IMR-90 (cell line): Measurements from ENCODE around the gene WNT10A. TPM values are rescaled to one million over a fixed set of nuclear protein-coding genes. Genes with fewer than 3 reads are reported as not detected.

Experiments used
- ATAC-seq: fragments of 200-7000 bp; cut with Tn5 transposase; 2 replicates; pipeline ENCODE4 v1.9.1; 2020; ENCODE audit warnings: low read depth, mild to moderate bottlenecking, moderate library complexity
- BruUV-seq: library from RNA; stranded (reverse); fragments of 400-500 nt; replicated peaks from 2 replicates; lab custom pipeline; 2021; lab: Mats Ljungman, UMichigan
- CTCF ChIA-PET: fragments of 300-600 bp; formaldehyde crosslinking; extraction: SDS; loops from one replicate; lab custom pipeline; 2021; ENCODE audit warnings: antibody characterized with exemption; lab: Yijun Ruan, JAX
- POLR2A ChIA-PET: fragments of 300-600 bp; sonication (Branson Sonifier 250); formaldehyde crosslinking; loops from one replicate; lab custom pipeline; 2022; ENCODE audit warnings: antibody characterized with exemption; ENCODE audit not compliant: unreplicated experiment; lab: Charles Lee
- DNase-seq: peaks from one replicate; pipeline ENCODE4 v3.0.0; 2013
- H2AFZ ChIP-seq: replicated peaks from 2 replicates; pipeline ENCODE3; 2013; ENCODE audit warnings: low read length, mild to moderate bottlenecking; ENCODE audit not compliant: poor library complexity
- H2AK5ac ChIP-seq: 2 replicates; pipeline ENCODE4 v1.6.1; 2013; ENCODE audit warnings: low read depth, low read length, inconsistent platforms
- H2AK9ac ChIP-seq: replicated peaks from 2 replicates; pipeline ENCODE3; 2013; ENCODE audit warnings: mild to moderate bottlenecking, low read depth, low read length, moderate library complexity; ENCODE audit not compliant: poor library complexity
- H2BK120ac ChIP-seq: 2 replicates; pipeline ENCODE4 v1.6.1; 2013; ENCODE audit warnings: low read depth, low read length, inconsistent platforms
- H2BK15ac ChIP-seq: 3 replicates; pipeline ENCODE4 v1.6.1; 2013; ENCODE audit warnings: low read depth, low read length, inconsistent platforms
- H2BK20ac ChIP-seq: 2 replicates; pipeline ENCODE4 v1.6.1; 2013; ENCODE audit warnings: low read depth, mild to moderate bottlenecking, inconsistent platforms, low read length, moderate library complexity
- H2BK5ac ChIP-seq: 2 replicates; pipeline ENCODE4 v1.6.1; 2013; ENCODE audit warnings: mild to moderate bottlenecking, low read depth, low read length, inconsistent platforms; ENCODE audit not compliant: poor library complexity, severe bottlenecking
- H3K14ac ChIP-seq: replicated peaks from 2 replicates; pipeline ENCODE4 v1.6.1; 2013; ENCODE audit warnings: low read depth, low read length, inconsistent platforms
- H3K18ac ChIP-seq: 2 replicates; pipeline ENCODE4 v1.6.1; 2013; ENCODE audit warnings: low read depth, low read length, control low read depth
- H3K23ac ChIP-seq: 2 replicates; pipeline ENCODE4 v1.6.1; 2013; ENCODE audit warnings: low read depth, low read length, inconsistent platforms
- H3K27ac ChIP-seq: 2 replicates; pipeline ENCODE4 v1.5.1; 2013; ENCODE audit warnings: mild to moderate bottlenecking, control low read depth, low read length; ENCODE audit not compliant: insufficient read depth
- H3K27me3 ChIP-seq: 2 replicates; pipeline ENCODE4 v1.6.1; 2013; ENCODE audit warnings: low read length; ENCODE audit not compliant: control insufficient read depth, insufficient read depth
- H3K36me3 ChIP-seq: 2 replicates; pipeline ENCODE4 v1.6.1; 2013; ENCODE audit warnings: low read length, mixed read lengths; ENCODE audit not compliant: control insufficient read depth, insufficient read depth
- H3K4ac ChIP-seq: 2 replicates; pipeline ENCODE4 v1.6.1; 2013; ENCODE audit warnings: low read depth, low read length, inconsistent platforms
- H3K4me1 ChIP-seq: 2 replicates; pipeline ENCODE4 v1.6.1; 2013; ENCODE audit warnings: low read length, mixed read lengths; ENCODE audit not compliant: control insufficient read depth, insufficient read depth
- H3K4me2 ChIP-seq: 2 replicates; pipeline ENCODE4 v1.6.1; 2013; ENCODE audit warnings: low read depth, mild to moderate bottlenecking, control low read depth, low read length, moderate library complexity
- H3K4me3 ChIP-seq: 2 replicates; pipeline ENCODE4 v1.5.1; 2013; ENCODE audit warnings: low read depth, mild to moderate bottlenecking, control low read depth, low read length, moderate library complexity; ENCODE audit not compliant: insufficient read depth
- H3K56ac ChIP-seq: 2 replicates; pipeline ENCODE4 v1.6.1; 2013; ENCODE audit warnings: low read length, inconsistent platforms; ENCODE audit not compliant: insufficient read depth; ENCODE audit errors: extremely low read depth
- H3K79me1 ChIP-seq, 2 experiments: 2 replicates each; pipeline ENCODE4 v1.6.1; 2013; ENCODE audit warnings: low read length in 2 of 2, inconsistent platforms in 1 of 2, low read depth in 1 of 2
- H3K9ac ChIP-seq: 2 replicates; pipeline ENCODE4 v1.6.1; 2013; ENCODE audit warnings: low read depth, low read length, control low read depth
- H3K9me1 ChIP-seq: 2 replicates; pipeline ENCODE4 v1.6.1; 2013; ENCODE audit warnings: low read length, inconsistent platforms; ENCODE audit not compliant: insufficient read depth
- H3K9me3 ChIP-seq: 2 replicates; pipeline ENCODE4 v1.6.1; 2013; ENCODE audit warnings: low read length; ENCODE audit not compliant: control insufficient read depth, insufficient read depth
- H4K20me1 ChIP-seq: 2 replicates; pipeline ENCODE4 v1.6.1; 2013; ENCODE audit warnings: low read length, inconsistent platforms; ENCODE audit not compliant: insufficient read depth
- H4K5ac ChIP-seq: 2 replicates; pipeline ENCODE4 v1.6.1; 2013; ENCODE audit warnings: mild to moderate bottlenecking, low read depth, low read length, control low read depth
- H4K8ac ChIP-seq, 2 experiments: 2 replicates each; pipeline ENCODE4 v1.6.1; 2013; ENCODE audit warnings: low read depth in 2 of 2, low read length in 2 of 2, control low read depth in 1 of 2, inconsistent platforms in 1 of 2
- H4K91ac ChIP-seq: 2 replicates; pipeline ENCODE4 v1.6.1; 2013; ENCODE audit warnings: low read depth, low read length, inconsistent platforms; ENCODE audit not compliant: insufficient read depth
- BHLHE40 ChIP-seq: fragments of 150-350 bp; IDR thresholded peaks from 2 replicates; pipeline ENCODE4 v1.6.1; 2016; ENCODE audit warnings: mild to moderate bottlenecking, low read depth, low read length
- CEBPB ChIP-seq: IDR thresholded peaks from 2 replicates; pipeline ENCODE4 v1.6.1; 2012; ENCODE audit warnings: low read depth, low read length, improper control_type of control experiment
- CHD1 ChIP-seq: IDR thresholded peaks from 2 replicates; pipeline ENCODE4 v1.6.1; 2012; ENCODE audit warnings: low read depth, low read length, improper control_type of control experiment
- CTCF ChIP-seq: conservative IDR thresholded peaks from 2 replicates; pipeline ENCODE4 v1.5.1; 2012; ENCODE audit warnings: mild to moderate bottlenecking, low read depth, low read length, improper control_type of control experiment
- FOS ChIP-seq: fragments of 150-350 bp; IDR thresholded peaks from 2 replicates; pipeline ENCODE4 v1.6.1; 2016; ENCODE audit warnings: low read depth, low read length
- MAFK ChIP-seq: IDR thresholded peaks from 2 replicates; pipeline ENCODE4 v1.6.1; 2012; ENCODE audit warnings: low read depth, low read length, improper control_type of control experiment
- MAZ ChIP-seq: IDR thresholded peaks from 2 replicates; pipeline ENCODE4 v1.6.1; 2012; ENCODE audit warnings: low read depth, mild to moderate bottlenecking, low read length, improper control_type of control experiment, moderate library complexity, borderline replicate concordance
- MXI1 ChIP-seq: IDR thresholded peaks from 2 replicates; pipeline ENCODE4 v1.6.1; 2012; ENCODE audit warnings: low read depth, mild to moderate bottlenecking, low read length, moderate library complexity, borderline replicate concordance
- NFE2L2 ChIP-seq: fragments of 150-350 bp; IDR thresholded peaks from 2 replicates; pipeline ENCODE4 v1.6.1; 2016; ENCODE audit warnings: low read depth, mild to moderate bottlenecking, low read length
- POLR2A ChIP-seq: IDR thresholded peaks from 2 replicates; pipeline ENCODE4 v1.6.1; 2012; ENCODE audit warnings: mild to moderate bottlenecking, low read depth, low read length
- RAD21 ChIP-seq: IDR thresholded peaks from 2 replicates; pipeline ENCODE4 v1.6.1; 2012; ENCODE audit warnings: low read length, improper control_type of control experiment
- RCOR1 ChIP-seq: IDR thresholded peaks from 2 replicates; pipeline ENCODE4 v1.6.1; 2012; ENCODE audit warnings: mild to moderate bottlenecking, low read length, improper control_type of control experiment; ENCODE audit not compliant: insufficient replicate concordance
- RFX5 ChIP-seq: IDR thresholded peaks from 2 replicates; pipeline ENCODE4 v1.8.0; 2012; ENCODE audit warnings: low read depth, mild to moderate bottlenecking, low read length, moderate library complexity
- SMC3 ChIP-seq: fragments of 150-350 bp; IDR thresholded peaks from 2 replicates; pipeline ENCODE4 v1.6.1; 2016; ENCODE audit warnings: low read depth, mild to moderate bottlenecking, antibody characterized with exemption, low read length, moderate library complexity
- WGBS, 2 experiments: methylation state at CpG; one replicate each; pipeline versions ENCODE4 v1.1.5 to v1.1.7; 2013; ENCODE audit warnings: missing lambda C conversion rate in 2 of 2; ENCODE audit not compliant: insufficient read length in 1 of 2; ENCODE audit errors: extremely low coverage in 2 of 2; 5-methylcytosine and 5-hydroxymethylcytosine counted together
- dilution Hi-C: fragments of 300-500 bp; cut with HindIII; formaldehyde crosslinking; loops from one replicate; pipeline ENCODE4 v1.14.3; 2018; ENCODE audit warnings: low sequenced_read_pairs; ENCODE audit not compliant: unreplicated experiment
- in situ Hi-C: fragments of 300-500 bp; cut with MboI; formaldehyde crosslinking; loops from 3 replicates; pipeline ENCODE4 v1.14.3; 2019; ENCODE audit warnings: low sequenced_read_pairs, inconsistent platforms, mixed read lengths
- intact Hi-C: fragments of 100-400 bp; cut with micrococcal nuclease; formaldehyde crosslinking; loops from 2 replicates; pipeline ENCODE4 v1.10.0; 2022
- polyA plus RNA-seq, 3 experiments: library from polyadenylated mRNA; depleted of rRNA; stranded (reverse); fragments of >200 nt; gene quantifications; 2 replicates each; pipeline ENCODE4 v1.2.3, GENCODE V29; 2012; ENCODE audit warnings: low replicate concordance in 1 of 3
- total RNA-seq: library from RNA; depleted of rRNA; stranded (reverse); fragments of >200 nt; gene quantifications from 2 replicates; pipeline ENCODE4 v1.2.3, GENCODE V29; 2012
- TF ChIP-seq, protein P1 (sequence below): fragments of 150-350 bp; IDR thresholded peaks from 2 replicates; pipeline ENCODE4 v1.6.1; 2016; ENCODE audit warnings: low read depth, mild to moderate bottlenecking, low read length, moderate library complexity, borderline replicate concordance

WNT10A gene
- total and polyA plus RNA-seq, 2 of the 4 experiments (the other 2 are of a cell fraction) = not detected

DNA sequence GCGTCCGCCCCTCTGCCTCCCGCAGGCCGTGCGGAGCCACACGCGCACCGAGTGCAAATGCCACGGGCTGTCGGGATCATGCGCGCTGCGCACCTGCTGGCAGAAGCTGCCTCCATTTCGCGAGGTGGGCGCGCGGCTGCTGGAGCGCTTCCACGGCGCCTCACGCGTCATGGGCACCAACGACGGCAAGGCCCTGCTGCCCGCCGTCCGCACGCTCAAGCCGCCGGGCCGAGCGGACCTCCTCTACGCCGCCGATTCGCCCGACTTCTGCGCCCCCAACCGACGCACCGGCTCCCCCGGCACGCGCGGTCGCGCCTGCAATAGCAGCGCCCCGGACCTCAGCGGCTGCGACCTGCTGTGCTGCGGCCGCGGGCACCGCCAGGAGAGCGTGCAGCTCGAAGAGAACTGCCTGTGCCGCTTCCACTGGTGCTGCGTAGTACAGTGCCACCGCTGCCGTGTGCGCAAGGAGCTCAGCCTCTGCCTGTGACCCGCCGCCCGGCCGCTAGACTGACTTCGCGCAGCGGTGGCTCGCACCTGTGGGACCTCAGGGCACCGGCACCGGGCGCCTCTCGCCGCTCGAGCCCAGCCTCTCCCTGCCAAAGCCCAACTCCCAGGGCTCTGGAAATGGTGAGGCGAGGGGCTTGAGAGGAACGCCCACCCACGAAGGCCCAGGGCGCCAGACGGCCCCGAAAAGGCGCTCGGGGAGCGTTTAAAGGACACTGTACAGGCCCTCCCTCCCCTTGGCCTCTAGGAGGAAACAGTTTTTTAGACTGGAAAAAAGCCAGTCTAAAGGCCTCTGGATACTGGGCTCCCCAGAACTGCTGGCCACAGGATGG, 7.1 kb upstream of the WNT10A start:
- Histone ChIP-seq H4K91ac (no peak overlapping the region), H3K79me1 (no peaks in the 10 kb centered on the region), H3K27ac (no peak overlapping the region), H4K5ac (no peak overlapping the region), H3K4me3 (no peak overlapping the region), H3K9me1 (no peaks in the 10 kb centered on the region), H3K4me2 (no peak overlapping the region), H3K9ac (no peak overlapping the region), H3K4ac (no peak overlapping the region), H3K36me3 (no peaks in the 10 kb centered on the region), H2BK120ac (no peak overlapping the region), H3K18ac (no peak overlapping the region), H3K27me3 (peaks cover 91% of the 10 kb centered on the region), H3K4me1 (no peaks in the 10 kb centered on the region), H2AK5ac (no peak overlapping the region), H2AK9ac (peak overlapping the region; percentile 19), H3K14ac (no peak overlapping the region), H2BK15ac (no peak overlapping the region), H2BK20ac (no peak overlapping the region), H3K9me3 (peaks cover 2% of the 10 kb centered on the region), H3K23ac (no peak overlapping the region), H4K20me1 (no peaks in the 10 kb centered on the region), H3K56ac (no peak overlapping the region), H2AFZ (peak overlapping the region; percentile 46), H4K8ac (no peak overlapping the region), H2BK5ac (no peak overlapping the region)
- in situ Hi-C loops = no loop called here
- ATAC-seq (no peak), DNase-seq (no peak)
- ChIA-PET CTCF (interaction anchor here (4.5 kb wide), 1 partner anchor 24 kb away, joined by 49 read pairs; no protein-coding TSS in a partner anchor), POLR2A (no interaction called here)
- WGBS, 2 experiments = 2% methylated on average over 32 of the region's 86 CpGs; no CpG with 5 or more reads in 1 of the 2 experiments
- intact Hi-C loops = no loop called here
- no TSS peak for BruUV-seq
- dilution Hi-C loops = no loop called here
- TF ChIP-seq BHLHE40 (no peak), CHD1 (no peak), FOS (no peak), RAD21 (no peak), MAFK (no peak), CTCF (no peak), CEBPB (no peak), NFE2L2 (no peak), RFX5 (no peak), POLR2A (no peak), MXI1 (no peak), SMC3 (no peak), RCOR1 (no peak), MAZ (no peak)
- TF ChIP-seq, protein P1, sequence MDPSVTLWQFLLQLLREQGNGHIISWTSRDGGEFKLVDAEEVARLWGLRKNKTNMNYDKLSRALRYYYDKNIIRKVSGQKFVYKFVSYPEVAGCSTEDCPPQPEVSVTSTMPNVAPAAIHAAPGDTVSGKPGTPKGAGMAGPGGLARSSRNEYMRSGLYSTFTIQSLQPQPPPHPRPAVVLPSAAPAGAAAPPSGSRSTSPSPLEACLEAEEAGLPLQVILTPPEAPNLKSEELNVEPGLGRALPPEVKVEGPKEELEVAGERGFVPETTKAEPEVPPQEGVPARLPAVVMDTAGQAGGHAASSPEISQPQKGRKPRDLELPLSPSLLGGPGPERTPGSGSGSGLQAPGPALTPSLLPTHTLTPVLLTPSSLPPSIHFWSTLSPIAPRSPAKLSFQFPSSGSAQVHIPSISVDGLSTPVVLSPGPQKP = no peak
